Colonic mucosa (tissue), 4 donors: ENCODE measurements around the gene TMEM97. TPM values are rescaled to one million over a fixed set of nuclear protein-coding genes. Genes with fewer than 3 reads are reported as not detected.
A peak's percentile ranks its signal among the peaks of the same experiment; 100 is the strongest.

Source experiments
- DNase-seq: peaks from one replicate; pipeline ENCODE4 v3.0.0-alpha.2; 2020
- H3K27ac ChIP-seq: fragments of 200-600 bp; one replicate; pipeline ENCODE4 v1.8.0; 2021
- H3K27me3 ChIP-seq: fragments of 200-600 bp; one replicate; pipeline ENCODE4 v1.8.0; 2021
- H3K36me3 ChIP-seq: fragments of 200-600 bp; one replicate; pipeline ENCODE4 v1.8.0; 2021
- H3K4me1 ChIP-seq: fragments of 200-600 bp; one replicate; pipeline ENCODE4 v1.8.0; 2021; ENCODE audit warnings: mild to moderate bottlenecking
- H3K4me3 ChIP-seq: fragments of 200-600 bp; one replicate; pipeline ENCODE4 v1.8.0; 2021
- H3K9ac ChIP-seq, 2 donors: one replicate each; pipeline ENCODE4 v1.7.0; 2013; ENCODE audit warnings: control low read depth in 2 of 2, low read depth in 2 of 2, low read length in 2 of 2
- H3K9me3 ChIP-seq: fragments of 200-600 bp; one replicate; pipeline ENCODE4 v1.8.0; 2021
- intact Hi-C: fragments of 100-400 bp; cut with DNase I; formaldehyde crosslinking; loops from one replicate; pipeline ENCODE4 v1.14.1; 2022
- total RNA-seq, 2 donors: library from RNA; stranded (reverse); fragmentation: NEBNext Ultra II Directional in 1 of 2; extraction: Animal tissue kit (Norgen Biotek cat#: 25700) in 1 of 2; gene quantifications; one replicate each; pipeline ENCODE4 v1.2.1, GENCODE V29; 2021
- TF ChIP-seq, protein P1 (sequence below): fragments of 200-600 bp; IDR thresholded peaks from one replicate; pipeline ENCODE4 v1.8.0; 2022; ENCODE audit warnings: antibody characterized with exemption, mild to moderate bottlenecking
- donor health status: healthy.
- donor health status: DM: no; HTN: no; CAD: no.
- donor health status: DM: no; HTN: no; CAD: no.

The TMEM97 gene
- total RNA-seq, 2 donors from 2014 or later = 37.2 to 38.5 TPM

DNA sequence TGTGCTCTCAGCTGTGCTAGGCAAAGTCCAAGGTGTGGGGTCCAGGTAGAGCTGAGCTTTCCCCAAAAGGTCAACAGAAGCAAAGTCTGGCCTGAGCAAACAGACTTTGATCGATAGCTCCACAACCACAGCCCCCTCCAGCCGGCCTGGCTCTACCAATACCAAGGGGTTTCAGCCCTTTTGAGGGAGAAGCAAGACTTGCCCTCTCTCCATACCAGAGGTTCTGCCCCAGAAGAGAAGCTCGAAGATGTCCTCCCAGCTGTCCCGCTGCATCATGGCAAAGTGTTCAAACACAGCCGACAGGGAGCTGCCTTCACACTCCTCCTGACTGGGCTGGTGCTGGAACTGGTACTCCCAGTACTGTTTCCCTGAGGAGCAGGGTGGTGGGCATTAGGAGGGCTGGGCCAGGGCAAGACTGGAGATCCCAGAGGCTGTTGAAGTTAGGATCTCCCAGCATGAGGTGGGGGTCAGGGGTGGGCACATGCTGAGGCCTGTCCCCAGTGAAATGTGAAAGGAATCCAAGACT, 49.4 kb downstream of the TMEM97 start:
- Histone ChIP-seq H3K27ac (no peak overlapping the region), H3K4me3 (no peak overlapping the region), H3K4me1 (peaks cover 4% of the 10 kb centered on the region), H3K27me3 (peaks cover 15% of the 10 kb centered on the region), H3K36me3 (no peaks in the 10 kb centered on the region), H3K9ac (no peak overlapping the region), H3K9me3 (no peaks in the 10 kb centered on the region)
- intact Hi-C loops = no loop called here
- TF ChIP-seq, protein P1, sequence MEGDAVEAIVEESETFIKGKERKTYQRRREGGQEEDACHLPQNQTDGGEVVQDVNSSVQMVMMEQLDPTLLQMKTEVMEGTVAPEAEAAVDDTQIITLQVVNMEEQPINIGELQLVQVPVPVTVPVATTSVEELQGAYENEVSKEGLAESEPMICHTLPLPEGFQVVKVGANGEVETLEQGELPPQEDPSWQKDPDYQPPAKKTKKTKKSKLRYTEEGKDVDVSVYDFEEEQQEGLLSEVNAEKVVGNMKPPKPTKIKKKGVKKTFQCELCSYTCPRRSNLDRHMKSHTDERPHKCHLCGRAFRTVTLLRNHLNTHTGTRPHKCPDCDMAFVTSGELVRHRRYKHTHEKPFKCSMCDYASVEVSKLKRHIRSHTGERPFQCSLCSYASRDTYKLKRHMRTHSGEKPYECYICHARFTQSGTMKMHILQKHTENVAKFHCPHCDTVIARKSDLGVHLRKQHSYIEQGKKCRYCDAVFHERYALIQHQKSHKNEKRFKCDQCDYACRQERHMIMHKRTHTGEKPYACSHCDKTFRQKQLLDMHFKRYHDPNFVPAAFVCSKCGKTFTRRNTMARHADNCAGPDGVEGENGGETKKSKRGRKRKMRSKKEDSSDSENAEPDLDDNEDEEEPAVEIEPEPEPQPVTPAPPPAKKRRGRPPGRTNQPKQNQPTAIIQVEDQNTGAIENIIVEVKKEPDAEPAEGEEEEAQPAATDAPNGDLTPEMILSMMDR = no peak
- DNase-seq = no peak

DNA sequence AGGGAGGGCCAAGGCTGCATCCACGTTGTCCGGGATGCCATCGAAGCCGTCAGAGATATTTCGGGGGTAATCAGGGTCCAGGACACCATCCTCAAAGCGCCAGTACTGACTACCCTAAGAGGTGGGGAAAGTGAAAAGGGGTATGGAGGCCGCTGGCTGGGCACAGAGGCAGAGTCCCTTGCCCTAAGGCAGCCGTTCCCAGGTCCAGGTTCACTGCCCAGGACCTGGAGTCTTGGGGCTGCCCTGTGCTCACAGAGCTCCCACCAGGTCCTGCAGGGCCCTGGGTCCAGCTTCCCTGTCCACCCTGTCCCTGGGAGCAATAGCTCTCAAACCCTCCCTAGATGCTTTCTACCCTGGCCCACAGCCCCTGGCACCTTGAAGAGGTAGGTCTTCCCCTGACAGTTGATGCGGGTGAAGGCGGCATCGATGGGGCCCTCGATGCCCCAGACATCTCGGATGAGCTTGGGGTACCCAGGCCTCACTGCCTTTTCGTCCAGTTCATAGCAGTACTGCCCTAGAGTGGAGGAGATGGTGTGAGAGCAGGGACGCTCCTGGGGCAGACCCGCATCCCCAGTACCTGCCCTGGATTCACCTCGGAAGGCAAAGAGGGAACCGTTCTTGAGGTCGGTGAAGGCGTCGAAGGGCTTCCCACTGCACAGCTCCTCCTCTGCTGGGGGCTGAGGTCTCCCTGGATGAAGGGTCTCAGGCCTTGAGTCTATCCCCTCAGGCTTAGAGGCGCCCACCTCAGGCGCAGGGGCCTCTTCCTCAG, 50.1 kb downstream of the TMEM97 start:
- H3K9ac ChIP-seq = no peak overlapping the region

DNA sequence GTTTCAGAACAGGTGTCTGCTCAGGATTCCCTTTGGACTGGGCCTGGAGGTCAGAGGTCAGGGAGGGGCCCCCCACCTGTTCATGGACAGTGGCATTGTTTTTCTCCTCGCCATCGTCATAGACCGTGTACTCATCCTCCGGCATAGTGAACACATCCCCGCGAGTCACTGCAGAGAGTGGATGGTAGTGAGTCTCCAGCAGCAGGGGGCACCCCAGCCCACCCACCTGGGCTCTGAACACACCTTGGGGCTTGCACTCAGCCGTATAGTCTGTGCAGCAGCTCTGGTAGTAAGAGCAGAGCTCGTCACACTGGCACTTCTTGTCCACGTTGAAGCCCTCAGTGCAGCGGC, 50.7 kb downstream of the TMEM97 start:
- H3K4me3 ChIP-seq = no peak overlapping the region
- TF ChIP-seq, protein P1 = no peak
- intact Hi-C loops = no loop called here
- H3K27me3 ChIP-seq = peaks cover 16% of the 10 kb centered on the region
- no peak overlapping the region for H3K27ac ChIP-seq
- no peaks in the 10 kb centered on the region for H3K36me3 ChIP-seq
- DNase-seq = no peak
- H3K9me3 ChIP-seq = no peaks in the 10 kb centered on the region
- no peak overlapping the region for H3K9ac ChIP-seq
- H3K4me1 ChIP-seq = peaks cover 4% of the 10 kb centered on the region

More for the DNA sequence above, 50.1 kb downstream of the TMEM97 start:
- H3K4me3 ChIP-seq = no peak overlapping the region
- no peak for DNase-seq
- no peaks in the 10 kb centered on the region for H3K9me3 ChIP-seq
- H3K4me1 ChIP-seq = peaks cover 4% of the 10 kb centered on the region
- TF ChIP-seq, protein P1 = no peak
- H3K27me3 ChIP-seq = peaks cover 16% of the 10 kb centered on the region
- intact Hi-C loops = no loop called here
- H3K36me3 ChIP-seq = no peaks in the 10 kb centered on the region
- H3K27ac ChIP-seq = no peak overlapping the region

DNA sequence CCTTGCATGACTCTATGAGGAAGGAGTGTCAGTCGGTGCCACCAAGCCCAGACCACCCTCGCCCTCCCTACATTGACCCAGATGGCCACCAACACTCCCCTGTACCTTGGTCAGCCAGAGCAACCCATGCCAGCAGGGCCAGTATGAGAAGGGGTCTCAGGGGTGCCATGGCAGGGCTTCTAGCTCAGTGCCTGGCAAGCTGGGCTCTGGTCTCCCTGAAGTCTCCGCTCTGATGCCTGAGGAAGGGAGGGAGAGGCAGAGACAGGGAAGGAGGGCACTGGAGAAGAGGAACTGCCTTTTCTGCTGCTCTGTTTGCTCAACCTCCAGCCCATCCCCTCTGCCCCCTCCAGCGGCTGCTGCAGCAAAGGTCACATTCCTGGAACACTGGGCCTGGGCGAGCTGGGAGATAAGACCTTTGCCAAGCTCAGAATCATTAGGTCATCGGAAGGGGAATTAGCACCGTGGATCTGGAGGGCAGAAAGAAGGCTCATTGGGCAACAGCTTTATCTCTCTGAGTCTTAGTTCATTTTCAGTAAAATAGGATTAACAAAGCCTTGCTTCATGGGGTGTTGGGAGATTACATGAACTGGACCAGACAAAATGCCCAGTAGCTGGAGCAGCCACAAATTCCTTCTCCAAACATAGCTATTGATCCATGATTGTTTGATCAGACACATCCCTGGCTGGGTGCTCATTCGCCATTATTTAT, 51.2 kb downstream of the TMEM97 start, which contains the start of gene VTN:
TSS of gene VTN (minus strand) at position 273 of the 709 bp plus-strand sequence. CDS start at position 169, 104 bp downstream.
- Histone ChIP-seq H3K27me3 (peaks cover 16% of the 10 kb centered on the region), H3K4me3 (no peak within 1 kb of the TSS), H3K27ac (peak within 1 kb of the TSS; percentile 23), H3K9ac (no peak within 1 kb of the TSS), H3K36me3 (no peaks in the 10 kb centered on the region), H3K9me3 (no peaks in the 10 kb centered on the region), H3K4me1 (peaks cover 4% of the 10 kb centered on the region)
- intact Hi-C loops = no loop called here
- no peak for DNase-seq
- TF ChIP-seq, protein P1 = no peak

DNA sequence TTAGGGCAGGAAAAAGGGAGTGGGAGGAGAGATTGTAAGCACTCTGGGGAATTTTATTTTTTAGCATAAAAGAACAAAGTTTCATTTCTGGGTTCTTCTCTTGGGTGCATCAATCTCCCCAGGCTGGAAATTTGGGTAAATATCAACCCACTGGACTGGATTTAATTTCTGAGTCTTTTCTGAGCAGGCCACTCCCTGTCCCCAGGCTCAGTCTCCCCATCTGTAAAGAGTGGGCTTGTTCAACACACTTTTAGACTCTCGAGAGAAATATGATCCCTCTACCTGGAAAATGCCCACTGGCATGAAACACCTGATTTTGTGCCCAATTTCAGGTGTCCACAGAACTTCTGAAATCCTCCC, 51.7 kb downstream of the TMEM97 start:
- no peaks in the 10 kb centered on the region for H3K36me3 ChIP-seq
- no peaks in the 10 kb centered on the region for H3K9me3 ChIP-seq
- H3K27ac ChIP-seq = peak overlapping the region; percentile 23
- no peak overlapping the region for H3K4me3 ChIP-seq
- TF ChIP-seq, protein P1 = no peak
- H3K27me3 ChIP-seq = peaks cover 16% of the 10 kb centered on the region
- intact Hi-C loops = no loop called here
- no peak for DNase-seq
- H3K4me1 ChIP-seq = peaks cover 4% of the 10 kb centered on the region
- no peak overlapping the region for H3K9ac ChIP-seq
